22Rv1 (cell line): ENCODE results near the gene U2SURP.

Experiments
- ZFX ChIP-seq: fragments of 450-650 bp; IDR thresholded peaks from 2 replicates; pipeline ENCODE4 v1.6.1; 2017; ENCODE audit warnings: antibody characterized with exemption, borderline replicate concordance
- TF ChIP-seq, protein P1 (sequence below): fragments of 450-650 bp; IDR thresholded peaks from 2 replicates; pipeline ENCODE4 v1.5.1; 2017; ENCODE audit warnings: mild to moderate bottlenecking

DNA sequence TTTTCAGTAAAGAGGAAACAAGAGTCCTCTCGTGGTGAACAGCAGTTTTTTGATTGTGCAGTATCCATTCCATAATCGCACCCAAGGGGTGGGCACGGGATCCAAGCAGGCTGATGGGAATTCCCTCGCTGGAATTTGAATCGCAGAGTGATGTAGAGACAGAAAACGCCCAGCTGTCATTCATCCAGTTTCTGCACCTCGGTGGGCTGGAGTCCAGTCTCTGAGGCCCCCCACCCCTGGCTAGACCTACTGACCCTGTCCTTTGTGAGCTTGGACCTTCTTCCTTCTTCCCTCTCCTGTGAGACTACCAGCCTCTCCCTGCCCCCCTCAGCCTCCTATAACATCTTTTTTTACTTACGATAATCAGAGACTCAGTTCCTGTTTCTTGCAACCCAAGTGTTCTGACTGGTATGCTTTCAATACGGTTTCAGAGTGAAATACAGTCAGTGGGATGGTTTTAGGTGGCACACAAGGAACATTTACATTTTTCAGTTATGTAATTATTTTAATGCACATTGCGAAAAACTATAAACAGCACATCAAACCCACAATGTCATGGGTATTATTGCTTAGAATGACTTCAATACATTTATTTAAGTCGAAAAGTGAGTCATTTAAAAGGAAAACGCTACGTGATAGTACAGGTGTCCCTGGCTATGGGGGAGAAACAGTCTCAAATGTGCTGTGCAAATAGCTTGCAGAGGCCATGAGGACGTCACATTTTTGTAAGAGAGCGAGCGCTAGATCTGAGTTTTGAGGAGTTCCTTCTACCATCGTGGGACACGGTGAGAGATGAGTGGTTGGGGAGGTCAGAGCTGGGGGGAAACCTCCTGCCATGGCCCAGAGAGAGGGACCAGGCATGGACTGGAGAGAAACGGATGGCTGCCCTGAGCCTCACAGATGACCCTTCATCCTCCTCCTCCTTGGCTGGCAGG is 80.7 kb downstream of the U2SURP start:
- TF ChIP-seq, protein P1, sequence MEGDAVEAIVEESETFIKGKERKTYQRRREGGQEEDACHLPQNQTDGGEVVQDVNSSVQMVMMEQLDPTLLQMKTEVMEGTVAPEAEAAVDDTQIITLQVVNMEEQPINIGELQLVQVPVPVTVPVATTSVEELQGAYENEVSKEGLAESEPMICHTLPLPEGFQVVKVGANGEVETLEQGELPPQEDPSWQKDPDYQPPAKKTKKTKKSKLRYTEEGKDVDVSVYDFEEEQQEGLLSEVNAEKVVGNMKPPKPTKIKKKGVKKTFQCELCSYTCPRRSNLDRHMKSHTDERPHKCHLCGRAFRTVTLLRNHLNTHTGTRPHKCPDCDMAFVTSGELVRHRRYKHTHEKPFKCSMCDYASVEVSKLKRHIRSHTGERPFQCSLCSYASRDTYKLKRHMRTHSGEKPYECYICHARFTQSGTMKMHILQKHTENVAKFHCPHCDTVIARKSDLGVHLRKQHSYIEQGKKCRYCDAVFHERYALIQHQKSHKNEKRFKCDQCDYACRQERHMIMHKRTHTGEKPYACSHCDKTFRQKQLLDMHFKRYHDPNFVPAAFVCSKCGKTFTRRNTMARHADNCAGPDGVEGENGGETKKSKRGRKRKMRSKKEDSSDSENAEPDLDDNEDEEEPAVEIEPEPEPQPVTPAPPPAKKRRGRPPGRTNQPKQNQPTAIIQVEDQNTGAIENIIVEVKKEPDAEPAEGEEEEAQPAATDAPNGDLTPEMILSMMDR: no peak
- no peak for TF ChIP-seq ZFX
